Skeletal muscle cell (primary cell): ENCODE measurements around the gene PAK4.
"Not testable (repeated sequence)": the region's sequence is repeated elsewhere in the genome, so short reads cannot be mapped to it uniquely, and the experiment has no call there.

Experiments used
- DNase-seq: peaks from one replicate; pipeline ENCODE4 v3.0.0-alpha.2; 2010; ENCODE audit warnings: low read depth
- H3K4me3 ChIP-seq: 2 replicates; pipeline ENCODE4 v1.5.1; 2011; ENCODE audit warnings: low read depth, mild to moderate bottlenecking, control low read depth, low read length, moderate library complexity

Gene PAK4

GRCh38 chr19:39125554-39126311 is at the start of gene PAK4:
PAK4 (plus strand) TSS chr19:39125786; CDS start chr19:39169554, 43,768 bp downstream.
- H3K4me3 ChIP-seq, result peak within 1 kb of the TSS; percentile 83
- peak; percentile 90 for DNase-seq

GRCh38 chr19:39077323-39077722 is 48.3 kb upstream of the PAK4 start:
- DNase-seq, result no peak
- H3K4me3 ChIP-seq, result no peak overlapping the region

- H3K4me3 ChIP-seq, result no peak overlapping the region
- DNase-seq, result peak; percentile 82
These were observed 47.0 kb upstream of the PAK4 start for GRCh38 chr19:39078436-39079200.

GRCh38 chr19:39080431-39080830 is 45.2 kb upstream of the PAK4 start:
- no peak for DNase-seq
- H3K4me3 ChIP-seq, result no peak overlapping the region

- DNase-seq, result no peak
- no peak overlapping the region for H3K4me3 ChIP-seq
These were observed 43.4 kb upstream of the PAK4 start for GRCh38 chr19:39082167-39082566.

GRCh38 chr19:39082745-39083598 is 42.6 kb upstream of the PAK4 start:
- DNase-seq, result no peak
- H3K4me3 ChIP-seq, result peak overlapping the region; percentile 50

- peak overlapping the region; percentile 50 for H3K4me3 ChIP-seq
- no peak for DNase-seq
These were observed 42.0 kb upstream of the PAK4 start for GRCh38 chr19:39083599-39083982.

- no peak for DNase-seq
- peak within 1 kb of the TSS; percentile 50 for H3K4me3 ChIP-seq
These were observed 41.4 kb upstream of the PAK4 start, which contains the start of gene ACP7 for GRCh38 chr19:39083983-39084731. ACP7 (plus strand) TSS chr19:39084368; CDS start chr19:39085270, 902 bp downstream.

GRCh38 chr19:39084732-39085080 is 40.9 kb upstream of the PAK4 start:
- peak overlapping the region; percentile 50 for H3K4me3 ChIP-seq
- no peak for DNase-seq

GRCh38 chr19:39085392-39085791 is 40.2 kb upstream of the PAK4 start:
- DNase-seq, result no peak
- no peak overlapping the region for H3K4me3 ChIP-seq

- no peak overlapping the region for H3K4me3 ChIP-seq
- DNase-seq, result no peak
These were observed 39.2 kb upstream of the PAK4 start for GRCh38 chr19:39086386-39086785.

GRCh38 chr19:39087907-39088686 is 37.5 kb upstream of the PAK4 start:
- no peak overlapping the region for H3K4me3 ChIP-seq
- DNase-seq, result no peak

- DNase-seq, H3K4me3 ChIP-seq: not testable (repeated sequence)
These were observed 35.6 kb upstream of the PAK4 start for GRCh38 chr19:39090016-39090415.

- DNase-seq, result no peak
- H3K4me3 ChIP-seq, result no peak overlapping the region
These were observed 34.7 kb upstream of the PAK4 start for GRCh38 chr19:39090881-39091280.

GRCh38 chr19:39095799-39096540 is 29.6 kb upstream of the PAK4 start:
- not testable (repeated sequence) for H3K4me3 ChIP-seq, DNase-seq

- H3K4me3 ChIP-seq, result no peak overlapping the region
- no peak for DNase-seq
These were observed 28.3 kb upstream of the PAK4 start for GRCh38 chr19:39097299-39097698.

GRCh38 chr19:39097721-39098120 is 27.9 kb upstream of the PAK4 start:
- DNase-seq, result no peak
- H3K4me3 ChIP-seq, result no peak overlapping the region
